Measurements from ENCODE around the gene DOCK11. TPM values are rescaled to one million over a fixed set of nuclear protein-coding genes. Genes with fewer than 3 reads are reported as not detected.

DOCK11 gene
- polyA plus RNA-seq, 3 donors, result 20.8 to 39.7 (median 34.8) TPM

DNA sequence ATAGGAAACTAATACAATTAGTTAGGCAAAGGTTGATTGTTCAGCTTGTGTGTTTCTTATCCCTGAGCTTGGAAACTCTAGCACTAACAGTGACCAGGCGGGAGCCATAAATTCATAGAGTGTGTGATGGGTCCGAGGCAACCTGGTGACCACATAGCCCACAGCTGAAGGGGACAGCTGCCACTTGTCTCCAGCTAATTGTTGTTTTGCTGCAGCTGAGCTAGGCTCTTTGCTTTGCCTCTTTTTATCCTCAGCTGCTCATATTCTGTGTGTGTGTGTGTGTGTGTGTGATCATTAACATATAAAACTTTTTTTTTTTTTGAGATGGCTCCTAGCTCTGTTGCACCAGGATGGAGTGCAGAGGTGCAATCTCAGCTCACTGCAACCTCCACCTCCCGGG is 53.2 kb downstream of the DOCK11 start:
- peaks cover 50 to 61% of the 10 kb centered on the region in 2 donors for H3K36me3 Mint-ChIP-seq
- intact Hi-C loops (cut with micrococcal nuclease), result no loop called here
- Histone ChIP-seq H3K27ac (ENCODE audit: low read depth in 1 of 2, low read length in 2 of 2) (no peak overlapping the region), H3K36me3 (replicated peaks in 1 of 2; ENCODE audit: control insufficient read depth in 1 of 2, insufficient read depth in 2 of 2, low read length in 2 of 2) (peaks cover 53 to 78% of the 10 kb centered on the region in 2 donors), H3K4me1 (ENCODE audit: control insufficient read depth in 1 of 2, insufficient read depth in 2 of 2, low read length in 2 of 2) (no peaks in the 10 kb centered on the region), H2AFZ (ENCODE audit: insufficient read depth, low read depth, low read length, poor library complexity, severe bottlenecking) (no peak overlapping the region), H3K4me3 (replicated peaks in 1 of 3; ENCODE audit: low read depth in 2 of 3, low read length in 3 of 3) (no peak overlapping the region), H3K9me3 (replicated peaks in 1 of 2; ENCODE audit: control insufficient read depth in 1 of 2, insufficient read depth in 1 of 2, low read length in 2 of 2) (no peaks in the 10 kb centered on the region), H3K4me2 (replicated peaks; ENCODE audit: extremely low read depth, low read length, poor library complexity, severe bottlenecking) (no peak overlapping the region), H4K20me1 (ENCODE audit: insufficient read depth, low read length) (peaks cover 47% of the 10 kb centered on the region), H3K27me3 (ENCODE audit: control insufficient read depth in 2 of 2, insufficient read depth in 2 of 2, low read length in 2 of 2) (no peaks in the 10 kb centered on the region), H3K79me2 (ENCODE audit: insufficient read depth, low read length) (no peaks in the 10 kb centered on the region), H3K9ac (ENCODE audit: insufficient read depth, low read length, poor library complexity, severe bottlenecking) (no peak overlapping the region)
- no peak overlapping the region for H3K4me3 Mint-ChIP-seq
- H3K27me3 Mint-ChIP-seq (ENCODE audit: low read depth in 3 of 3), result peaks cover 0 to 5% (median 0%) of the 10 kb centered on the region in 3 donors
- DNase-seq, result no peak
- WGBS (ENCODE audit: insufficient coverage), result 100% methylated on average over 2 of the region's 3 CpGs
- H3K27ac Mint-ChIP-seq, result no peak overlapping the region
- peaks cover 0 to 3% (median 0%) of the 10 kb centered on the region in 7 donors for H3K9me3 Mint-ChIP-seq
- H3K4me1 Mint-ChIP-seq, result peaks cover 5% of the 10 kb centered on the region
- no peak for TF ChIP-seq CTCF (IDR thresholded peaks at IDR 0.05)

- Histone ChIP-seq H3K9me3 (replicated peaks in 1 of 2; ENCODE audit: control insufficient read depth in 1 of 2, insufficient read depth in 1 of 2, low read length in 2 of 2) (no peaks in the 10 kb centered on the region), H3K9ac (ENCODE audit: insufficient read depth, low read length, poor library complexity, severe bottlenecking) (no peak overlapping the region), H3K4me1 (ENCODE audit: control insufficient read depth in 1 of 2, insufficient read depth in 2 of 2, low read length in 2 of 2) (no peaks in the 10 kb centered on the region), H3K27me3 (ENCODE audit: control insufficient read depth in 2 of 2, insufficient read depth in 2 of 2, low read length in 2 of 2) (no peaks in the 10 kb centered on the region), H3K4me2 (replicated peaks; ENCODE audit: extremely low read depth, low read length, poor library complexity, severe bottlenecking) (no peak overlapping the region), H4K20me1 (ENCODE audit: insufficient read depth, low read length) (peaks cover 41% of the 10 kb centered on the region), H3K4me3 (replicated peaks in 1 of 3; ENCODE audit: low read depth in 2 of 3, low read length in 3 of 3) (no peak overlapping the region), H3K79me2 (ENCODE audit: insufficient read depth, low read length) (peaks cover 2% of the 10 kb centered on the region), H3K27ac (ENCODE audit: low read depth in 1 of 2, low read length in 2 of 2) (no peak overlapping the region), H2AFZ (ENCODE audit: insufficient read depth, low read depth, low read length, poor library complexity, severe bottlenecking) (no peak overlapping the region), H3K36me3 (replicated peaks in 1 of 2; ENCODE audit: control insufficient read depth in 1 of 2, insufficient read depth in 2 of 2, low read length in 2 of 2) (peaks cover 50 to 80% of the 10 kb centered on the region in 2 donors)
- DNase-seq, result no peak
- Mint-ChIP-seq H3K4me1 (peaks cover 2% of the 10 kb centered on the region), H3K36me3 (peaks cover 44 to 56% of the 10 kb centered on the region in 2 donors), H3K4me3 (no peak overlapping the region), H3K9me3 (peaks cover 0 to 3% (median 0%) of the 10 kb centered on the region in 7 donors), H3K27me3 (ENCODE audit: low read depth in 3 of 3) (peaks cover 0 to 5% (median 0%) of the 10 kb centered on the region in 3 donors), H3K27ac (peak overlapping the region in 2 of 7 donors; percentile 78 to 85)
- WGBS (ENCODE audit: insufficient coverage), result no CpG with 5 or more reads among the region's 2 CpGs
- TF ChIP-seq CTCF (IDR thresholded peaks at IDR 0.05), result no peak
- intact Hi-C loops (cut with micrococcal nuclease), result loop anchor here in 1 of 2 donors (10.0 kb wide), 1 partner anchor 56 kb away; the partner anchor contains the start of gene DOCK11
Observed at GRCh38 chrX:118550792-118551191, 55.2 kb downstream of the DOCK11 start.

Data from CD14-positive monocyte (primary cell).